Tibial nerve (tissue), 4 donors: ENCODE data around the gene TCEA3. TPM values are rescaled to one million over a fixed set of nuclear protein-coding genes. Genes with fewer than 3 reads are reported as not detected.
A peak's percentile ranks its signal among the peaks of the same experiment; 100 is the strongest.

Source experiments
- DNase-seq, 2 donors: peaks; one replicate each; pipeline ENCODE4 v3.0.0-alpha.2; 2019; ENCODE audit warnings: low spot score in 2 of 2
- H3K27ac ChIP-seq, 4 donors: fragments of 200-600 bp; sonication (generic) in 3 of 4; one replicate each; pipeline ENCODE4 v1.5.1; 2017 to 2019; ENCODE audit warnings: mild to moderate bottlenecking in 1 of 4
- H3K27me3 ChIP-seq, 2 donors: fragments of 200-600 bp; sonication (generic) in 1 of 2; one replicate each; pipeline versions ENCODE4 v1.5.1 to v1.6.0; 2017 to 2019
- H3K36me3 ChIP-seq, 3 donors: fragments of 200-600 bp; sonication (generic); one replicate each; pipeline ENCODE4 v1.5.1; 2018 to 2019
- H3K4me1 ChIP-seq, 4 donors: fragments of 200-600 bp; sonication (generic) in 3 of 4; one replicate each; pipeline ENCODE4 v1.5.1; 2017 to 2019
- H3K4me3 ChIP-seq, 4 donors: fragments of 200-600 bp; sonication (generic) in 3 of 4; one replicate each; pipeline ENCODE4 v1.5.1; 2017 to 2019; ENCODE audit warnings: mild to moderate bottlenecking in 1 of 4, moderate library complexity in 1 of 4
- H3K9me3 ChIP-seq, 4 donors: fragments of 200-600 bp; sonication (generic) in 3 of 4; one replicate each; pipeline ENCODE4 v1.5.1; 2017 to 2019
- CTCF ChIP-seq, 5 experiments: fragments of 200-600 bp in 3 of 5; fragments of 450-650 bp in 2 of 5; sonication (generic) in 3 of 5; IDR thresholded peaks; one replicate each; pipeline ENCODE4 v1.5.1; 2016 to 2019; ENCODE audit warnings: antibody characterized with exemption in 5 of 5, mild to moderate bottlenecking in 3 of 5, moderate library complexity in 2 of 5
- EP300 ChIP-seq, 2 donors: sonication (generic); formaldehyde crosslinking; IDR thresholded peaks; one replicate each; pipeline ENCODE4 v1.6.1; 2017; ENCODE audit warnings: antibody characterized with exemption in 2 of 2, mild to moderate bottlenecking in 1 of 2
- POLR2A ChIP-seq, 2 donors: fragments of 450-650 bp; IDR thresholded peaks; one replicate each; pipeline ENCODE4 v1.6.1; 2017; ENCODE audit warnings: antibody characterized with exemption in 2 of 2, mild to moderate bottlenecking in 2 of 2, moderate library complexity in 2 of 2
- WGBS, 2 donors: methylation state at CpG; one replicate each; pipeline ENCODE4 v1.1.5; 2018; 5-methylcytosine and 5-hydroxymethylcytosine counted together
- total RNA-seq, 4 donors: library from RNA; depleted of rRNA; stranded (reverse); fragments of >200 nt; gene quantifications; one replicate each; pipeline ENCODE4 v1.1.0, GENCODE V29; 2016

The TCEA3 gene
- total RNA-seq, 4 donors from 2014 or later: 21.0 to 48.5 (median 38.8) TPM

GRCh38 chr1:23470282-23471070, 45.9 kb upstream of the TCEA3 start:
- no peaks in the 10 kb centered on the region for H3K9me3 ChIP-seq
- no peaks in the 10 kb centered on the region for H3K36me3 ChIP-seq
- TF ChIP-seq CTCF (IDR thresholded peaks at IDR 0.05) (no peak), EP300 (IDR thresholded peaks at IDR 0.05) (peak in 1 of 2 donors; percentile 74)
- H3K27me3 ChIP-seq: no peaks in the 10 kb centered on the region
- DNase-seq: peak; percentile 63 to 78
- 38 to 46% methylated on average over 12 of the region's 12 CpGs for WGBS, 2 donors
- H3K4me3 ChIP-seq: no peak overlapping the region
- H3K4me1 ChIP-seq: peaks cover 0 to 86% (median 37%) of the 10 kb centered on the region in 4 donors
- H3K27ac ChIP-seq: peak overlapping the region; percentile 23 to 86 (median 74)

- no peak for DNase-seq
- 55 to 73% methylated on average over 5 of the region's 5 CpGs for WGBS, 2 donors
- Histone ChIP-seq H3K27me3 (no peaks in the 10 kb centered on the region), H3K4me1 (peaks cover 0 to 77% (median 30%) of the 10 kb centered on the region in 4 donors), H3K9me3 (no peaks in the 10 kb centered on the region), H3K4me3 (no peak overlapping the region), H3K27ac (peak overlapping the region in 2 of 4 donors; percentile 83 to 86), H3K36me3 (no peaks in the 10 kb centered on the region)
- TF ChIP-seq EP300 (IDR thresholded peaks at IDR 0.05) (no peak), POLR2A (IDR thresholded peaks at IDR 0.05) (no peak), CTCF (IDR thresholded peaks at IDR 0.05) (no peak)
Measured at GRCh38 chr1:23469372-23469982, 44.9 kb upstream of the TCEA3 start.

GRCh38 chr1:23466423-23466989, 42.0 kb upstream of the TCEA3 start:
- H3K36me3 ChIP-seq: no peaks in the 10 kb centered on the region
- peaks cover 0 to 47% (median 18%) of the 10 kb centered on the region in 4 donors for H3K4me1 ChIP-seq
- TF ChIP-seq POLR2A (IDR thresholded peaks at IDR 0.05): no peak
- no peak for TF ChIP-seq CTCF (IDR thresholded peaks at IDR 0.05)
- TF ChIP-seq EP300 (IDR thresholded peaks at IDR 0.05): no peak
- DNase-seq: no peak
- H3K27me3 ChIP-seq: no peaks in the 10 kb centered on the region
- peak overlapping the region in 2 of 4 donors; percentile 14 to 38 for H3K27ac ChIP-seq
- H3K9me3 ChIP-seq: no peaks in the 10 kb centered on the region
- no peak overlapping the region for H3K4me3 ChIP-seq
- 91 to 93% methylated on average over 3 of the region's 3 CpGs for WGBS, 2 donors

DNA sequence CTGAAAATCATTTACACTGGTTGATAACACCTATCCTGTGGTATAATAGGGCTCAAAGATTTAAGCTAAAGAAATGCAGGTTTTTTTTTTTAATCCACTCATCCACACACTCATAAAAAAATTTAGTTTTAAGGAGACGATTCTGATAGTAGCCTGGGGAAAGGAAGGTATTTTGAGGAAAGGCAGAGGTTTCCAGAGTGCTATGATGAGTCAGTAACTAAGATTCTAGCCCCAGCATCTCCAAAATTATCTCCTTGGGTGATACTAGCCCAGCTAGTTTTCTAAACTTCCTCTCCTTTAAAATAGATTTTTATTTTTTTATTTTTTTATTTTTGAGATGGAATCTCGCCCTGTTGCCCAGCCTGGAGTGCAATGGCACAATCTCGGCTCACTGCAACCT, 38.7 kb upstream of the TCEA3 start:
- H3K27ac ChIP-seq: no peak overlapping the region
- no peaks in the 10 kb centered on the region for H3K9me3 ChIP-seq
- 77 to 83% methylated on average over 3 of the region's 3 CpGs for WGBS, 2 donors
- no peak overlapping the region for H3K4me3 ChIP-seq
- H3K27me3 ChIP-seq: no peaks in the 10 kb centered on the region
- no peak for DNase-seq
- H3K36me3 ChIP-seq: no peaks in the 10 kb centered on the region
- TF ChIP-seq EP300 (IDR thresholded peaks at IDR 0.05): no peak
- no peak for TF ChIP-seq POLR2A (IDR thresholded peaks at IDR 0.05)
- TF ChIP-seq CTCF (IDR thresholded peaks at IDR 0.05): no peak
- peaks cover 0 to 20% (median 2%) of the 10 kb centered on the region in 4 donors for H3K4me1 ChIP-seq

DNA sequence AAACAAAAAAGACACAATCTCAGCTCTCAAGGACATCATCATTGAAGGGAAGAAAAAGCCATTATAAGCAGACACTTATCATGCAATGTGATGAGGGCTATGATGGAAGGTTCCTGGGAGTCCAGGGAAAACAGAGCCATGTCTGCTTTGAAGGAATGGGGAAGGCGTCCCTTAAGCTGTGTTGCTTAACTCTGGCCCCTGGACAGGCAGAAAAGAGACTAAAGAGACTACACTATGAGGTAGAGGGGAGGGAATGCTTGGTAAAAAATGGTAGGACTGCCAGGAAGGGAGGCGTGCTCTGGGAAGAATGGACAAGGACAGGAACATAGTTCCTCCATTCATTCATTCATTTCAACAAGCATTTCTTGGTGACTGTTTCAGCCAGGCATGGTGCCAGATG, 38.2 kb upstream of the TCEA3 start:
- H3K36me3 ChIP-seq: no peaks in the 10 kb centered on the region
- no peak for DNase-seq
- H3K27me3 ChIP-seq: no peaks in the 10 kb centered on the region
- no peak for TF ChIP-seq CTCF (IDR thresholded peaks at IDR 0.05)
- TF ChIP-seq POLR2A (IDR thresholded peaks at IDR 0.05): no peak
- no peak for TF ChIP-seq EP300 (IDR thresholded peaks at IDR 0.05)
- WGBS, 2 donors: 85 to 92% methylated on average over 2 of the region's 2 CpGs
- no peak overlapping the region for H3K27ac ChIP-seq
- no peak overlapping the region for H3K4me3 ChIP-seq
- H3K4me1 ChIP-seq: peaks cover 0 to 16% (median 2%) of the 10 kb centered on the region in 4 donors
- no peaks in the 10 kb centered on the region for H3K9me3 ChIP-seq
